Lung microvascular endothelial cell (primary cell): Measurements from ENCODE around the gene GPX1. TPM values are rescaled to one million over a fixed set of nuclear protein-coding genes. Genes with fewer than 3 reads are reported as not detected.
"Not testable (repeated sequence)": the region's sequence is repeated elsewhere in the genome, so short reads cannot be mapped to it uniquely, and the experiment has no call there.

Source experiments
- DNase-seq, 2 donors: peaks; one replicate each; pipeline versions ENCODE4 v3.0.0 to v3.0.0-alpha.2; 2010; ENCODE audit warnings: low read depth in 2 of 2
- total RNA-seq: library from RNA; depleted of rRNA; stranded (reverse); fragments of >200 nt; gene quantifications from 2 replicates; pipeline ENCODE4 v1.2.1, GENCODE V29; 2014

Gene GPX1
- 468 and 667 TPM in 2 replicates for total RNA-seq

GRCh38 chr3:49358217-49358883 lies at the start of gene GPX1:
GPX1 (minus strand) TSS chr3:49358353; CDS start chr3:49358278, 75 bp downstream.
- peak; percentile 97 for DNase-seq

DNA sequence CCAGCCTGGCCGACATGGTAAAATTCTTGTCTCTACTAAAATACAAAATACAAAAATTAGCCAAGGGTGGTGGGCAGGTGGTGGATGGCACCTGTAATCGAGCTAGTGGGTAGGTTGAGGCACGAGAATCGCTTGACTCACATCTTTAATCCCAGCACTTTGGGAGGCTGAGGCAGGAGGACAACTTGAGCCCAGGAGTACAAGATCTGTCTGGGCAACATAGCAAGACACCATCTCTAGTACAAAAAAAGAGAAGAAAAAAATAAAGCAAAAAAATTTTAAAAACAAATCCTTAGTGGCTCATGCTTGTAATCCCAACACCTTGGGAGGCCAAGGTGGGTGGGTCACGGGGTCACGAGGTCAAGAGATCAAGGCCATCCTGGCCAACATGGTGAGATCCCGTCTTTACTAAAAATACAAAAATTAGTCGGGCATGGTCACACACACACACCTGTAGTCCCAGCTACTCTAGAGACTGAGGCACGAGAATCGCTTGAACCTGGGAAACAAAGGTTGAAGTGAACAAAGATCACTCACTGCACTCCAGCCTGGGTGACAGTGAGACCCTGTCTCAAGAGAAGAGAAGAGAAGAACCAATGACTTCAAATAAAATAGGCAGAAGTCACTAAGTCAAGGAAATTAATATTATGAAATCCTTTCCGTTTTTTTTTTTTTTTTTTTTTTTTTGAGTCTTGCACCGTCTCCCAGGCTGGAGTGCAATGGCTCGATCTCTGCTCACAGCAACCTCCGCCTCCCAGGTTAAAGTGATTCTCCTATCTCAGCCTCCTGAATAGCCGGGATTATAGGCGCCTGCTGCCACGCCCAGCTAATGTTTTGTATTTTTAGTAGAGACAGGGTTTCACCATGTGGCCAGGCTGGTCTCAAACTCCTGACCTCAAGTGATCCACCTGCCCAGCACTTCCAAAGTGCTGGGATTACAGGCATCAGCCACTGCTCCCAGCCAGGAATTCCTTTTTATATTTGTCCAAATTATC lies 48.7 kb upstream of the GPX1 start:
- no peak for DNase-seq

- DNase-seq, result not testable (repeated sequence)
Observed at GRCh38 chr3:49405570-49405969, 47.4 kb upstream of the GPX1 start.

DNA sequence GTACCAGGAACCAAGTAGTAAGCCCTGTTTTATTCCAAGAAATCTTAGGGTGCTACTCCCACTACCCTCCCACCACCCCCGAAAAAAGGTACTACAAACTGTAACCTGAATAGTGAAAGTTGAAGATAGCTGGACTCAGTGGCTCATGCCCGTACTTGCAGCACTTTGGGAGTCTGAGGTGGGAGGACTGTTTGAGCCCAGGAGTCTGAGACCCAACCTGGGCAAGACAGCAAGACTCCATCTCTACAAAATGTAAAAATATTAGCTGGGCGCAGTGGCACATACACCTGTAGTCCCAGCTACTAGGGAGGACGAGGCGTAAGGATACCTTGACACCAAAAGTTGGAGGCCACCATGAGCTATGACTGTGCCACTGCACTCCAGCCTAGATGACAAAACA lies 45.7 kb upstream of the GPX1 start:
- no peak for DNase-seq

GRCh38 chr3:49401766-49402165 lies 43.6 kb upstream of the GPX1 start:
- no peak for DNase-seq

DNA sequence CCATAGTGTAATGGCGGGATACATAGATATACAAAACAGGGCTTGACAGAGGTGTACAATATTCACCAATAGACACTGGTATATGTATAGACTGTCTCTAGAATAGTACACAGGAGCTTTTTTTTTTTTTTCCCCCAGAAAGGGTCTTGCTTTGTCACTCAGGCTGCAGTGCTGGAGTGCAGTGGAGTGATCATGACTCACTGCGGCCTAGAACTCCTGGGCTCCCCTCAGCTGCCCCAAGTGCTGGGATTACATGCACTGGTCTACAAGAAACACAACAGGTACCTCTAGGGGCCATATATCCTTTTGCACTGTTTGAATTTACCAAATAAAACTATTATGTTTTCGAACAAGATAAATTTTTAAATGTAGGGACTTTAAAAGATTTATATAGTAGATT lies 41.3 kb upstream of the GPX1 start:
- DNase-seq, result peak in 1 of 2 donors; percentile 30

- peak; percentile 31 to 54 for DNase-seq
Observed at GRCh38 chr3:49397470-49397869, 39.3 kb upstream of the GPX1 start.

GRCh38 chr3:49391310-49391709 lies 33.2 kb upstream of the GPX1 start:
- DNase-seq, result not testable (repeated sequence)

- no peak for DNase-seq
Observed at GRCh38 chr3:49389297-49389696, 31.1 kb upstream of the GPX1 start.

GRCh38 chr3:49388289-49388820 lies 30.2 kb upstream of the GPX1 start:
- DNase-seq, result peak in 1 of 2 donors; percentile 32

DNA sequence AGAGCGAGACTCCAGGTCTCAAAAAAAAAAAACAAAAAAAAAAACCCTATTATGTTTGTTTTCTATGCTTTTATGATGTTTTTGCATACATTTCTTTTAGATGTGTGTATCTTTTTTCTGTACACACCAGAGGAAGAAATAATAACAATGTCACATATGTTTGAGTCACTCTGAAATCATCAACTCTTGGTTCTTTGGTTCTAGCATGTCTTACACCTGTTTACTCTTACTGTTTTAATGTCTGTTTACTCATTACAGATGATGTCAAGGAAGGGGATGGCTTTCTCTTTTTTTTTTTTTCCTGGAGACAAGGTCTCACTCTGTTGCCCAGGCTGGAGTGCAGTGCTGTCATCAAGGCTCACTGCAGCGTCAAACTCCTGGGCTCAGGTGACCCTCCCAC lies 29.6 kb upstream of the GPX1 start:
- no peak for DNase-seq

- DNase-seq, result no peak
Observed at GRCh38 chr3:49386056-49386756, 28.1 kb upstream of the GPX1 start.

GRCh38 chr3:49385617-49386016 lies 27.5 kb upstream of the GPX1 start:
- DNase-seq, result no peak

GRCh38 chr3:49383387-49383786 lies 25.2 kb upstream of the GPX1 start:
- no peak for DNase-seq

DNA sequence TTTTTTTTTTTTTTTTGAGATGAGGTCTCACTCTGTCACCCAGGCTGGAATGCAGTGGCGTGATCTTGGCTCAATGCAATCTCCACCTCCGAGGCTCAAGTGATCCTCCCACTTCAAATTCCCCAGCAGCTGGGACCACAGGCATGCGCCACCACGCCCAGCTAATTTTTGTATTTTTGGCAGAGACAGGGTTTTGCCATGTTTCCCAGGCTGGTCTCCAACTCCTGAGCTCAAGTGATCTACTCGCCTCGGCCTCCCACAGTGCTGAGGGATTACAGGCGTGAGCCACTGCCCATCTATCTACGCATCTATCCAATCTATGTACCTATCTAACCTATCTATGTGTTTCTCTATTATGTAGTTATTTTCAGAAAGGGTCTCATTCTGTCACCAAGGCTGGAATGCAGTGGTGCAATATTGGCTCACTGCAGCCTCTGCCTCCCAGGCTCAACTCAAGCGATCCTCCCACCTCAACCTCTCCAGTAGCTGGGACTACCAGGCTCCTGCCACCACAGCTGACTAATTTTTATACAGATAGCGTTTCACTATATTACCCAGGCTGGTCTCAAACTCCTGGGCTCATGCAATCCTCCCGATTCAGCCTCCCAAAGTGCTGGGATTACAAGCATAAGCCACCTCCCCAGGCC lies 20.2 kb upstream of the GPX1 start:
- no peak for DNase-seq

GRCh38 chr3:49377483-49377882 lies 19.3 kb upstream of the GPX1 start:
- DNase-seq, result peak in 1 of 2 donors; percentile 19

GRCh38 chr3:49371946-49372345 lies 13.8 kb upstream of the GPX1 start:
- DNase-seq, result no peak

GRCh38 chr3:49370585-49371290 lies 12.6 kb upstream of the GPX1 start:
- no peak for DNase-seq

GRCh38 chr3:49362561-49362960 lies 4.4 kb upstream of the GPX1 start:
- DNase-seq, result no peak

- DNase-seq, result peak; percentile 42 to 56
Observed at GRCh38 chr3:49359623-49360022, 1.5 kb upstream of the GPX1 start.

- DNase-seq, result peak; percentile 82 to 86
Observed at GRCh38 chr3:49358884-49359225, 702 bp upstream of the GPX1 start.
